Nephron (organoid): Measurements from ENCODE around the gene TLE5.

Experiments
- H3K27ac Mint-ChIP-seq, 3 experiments: 2 replicates each; pipeline ENCODE4 v1.8.0; 2020; ENCODE audit warnings: mixed read lengths in 3 of 3, mild to moderate bottlenecking in 2 of 3, moderate library complexity in 1 of 3
- H3K27me3 Mint-ChIP-seq: 2 replicates; pipeline ENCODE4 v1.8.0; 2021; ENCODE audit warnings: low read depth, mild to moderate bottlenecking, moderate library complexity, mixed read lengths
- H3K36me3 Mint-ChIP-seq: 2 replicates; pipeline ENCODE4 v1.8.0; 2020; ENCODE audit warnings: low read depth, mixed read lengths
- H3K4me1 Mint-ChIP-seq: 2 replicates; pipeline ENCODE4 v1.8.0; 2020; ENCODE audit warnings: mixed read lengths
- H3K4me3 Mint-ChIP-seq, 3 experiments: 2 replicates each; pipeline ENCODE4 v1.8.0; 2020; ENCODE audit warnings: mild to moderate bottlenecking in 3 of 3, mixed read lengths in 3 of 3, moderate library complexity in 2 of 3
- H3K9me3 Mint-ChIP-seq: 2 replicates; pipeline ENCODE4 v1.8.0; 2020; ENCODE audit warnings: mixed read lengths
- TF ChIP-seq, protein P1 (sequence below), 3 experiments: fragments of 200-600 bp; sonication (generic); IDR thresholded peaks; one replicate each; pipeline ENCODE4 v1.5.0; 2021; ENCODE audit warnings: antibody characterized with exemption in 3 of 3; ENCODE audit not compliant: unreplicated experiment in 3 of 3

TLE5 gene

DNA sequence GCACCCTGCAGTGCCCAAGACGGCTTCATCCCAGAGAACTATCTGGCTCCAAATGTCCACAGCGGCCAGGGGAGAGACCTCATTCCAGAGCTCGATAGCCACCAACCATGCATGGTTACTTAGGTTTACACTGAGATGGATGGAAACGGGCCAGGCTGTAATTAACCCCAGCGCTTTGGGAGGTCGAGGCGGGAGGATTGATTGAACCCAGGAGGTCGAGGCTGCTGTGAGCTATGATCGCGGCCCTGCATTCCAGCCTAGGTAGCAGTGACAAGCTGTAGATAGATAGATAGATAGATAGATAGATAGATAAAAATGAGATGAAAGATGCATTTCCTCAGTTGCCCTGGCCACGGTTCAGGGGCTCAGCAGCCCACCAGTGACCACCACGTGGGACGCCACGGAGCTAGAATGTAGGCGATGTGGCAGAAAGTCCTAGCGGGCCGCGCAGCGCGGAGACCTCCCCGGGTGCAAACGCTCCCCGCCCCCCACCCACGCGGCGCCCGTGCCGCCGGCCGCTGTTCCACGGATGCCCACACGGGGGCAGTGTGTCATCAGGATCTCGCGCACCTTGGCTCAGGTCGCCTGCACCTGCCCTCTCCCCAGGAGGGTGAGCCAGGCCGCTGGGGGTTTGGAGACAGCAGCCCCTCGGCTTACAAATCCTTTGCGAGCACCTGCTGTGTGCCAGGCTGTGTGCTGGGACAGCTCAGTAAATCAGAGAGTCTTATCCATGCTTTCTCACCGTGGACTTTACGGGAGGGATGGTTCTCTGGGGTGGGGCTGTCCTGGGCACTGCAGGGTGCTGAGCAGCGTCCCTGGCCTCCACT is 13.5 kb upstream of the TLE5 start:
- peak overlapping the region; percentile 53 to 63 (median 56) for H3K4me3 Mint-ChIP-seq
- no peaks in the 10 kb centered on the region for H3K36me3 Mint-ChIP-seq
- peaks cover 20% of the 10 kb centered on the region for H3K27me3 Mint-ChIP-seq
- TF ChIP-seq, protein P1, sequence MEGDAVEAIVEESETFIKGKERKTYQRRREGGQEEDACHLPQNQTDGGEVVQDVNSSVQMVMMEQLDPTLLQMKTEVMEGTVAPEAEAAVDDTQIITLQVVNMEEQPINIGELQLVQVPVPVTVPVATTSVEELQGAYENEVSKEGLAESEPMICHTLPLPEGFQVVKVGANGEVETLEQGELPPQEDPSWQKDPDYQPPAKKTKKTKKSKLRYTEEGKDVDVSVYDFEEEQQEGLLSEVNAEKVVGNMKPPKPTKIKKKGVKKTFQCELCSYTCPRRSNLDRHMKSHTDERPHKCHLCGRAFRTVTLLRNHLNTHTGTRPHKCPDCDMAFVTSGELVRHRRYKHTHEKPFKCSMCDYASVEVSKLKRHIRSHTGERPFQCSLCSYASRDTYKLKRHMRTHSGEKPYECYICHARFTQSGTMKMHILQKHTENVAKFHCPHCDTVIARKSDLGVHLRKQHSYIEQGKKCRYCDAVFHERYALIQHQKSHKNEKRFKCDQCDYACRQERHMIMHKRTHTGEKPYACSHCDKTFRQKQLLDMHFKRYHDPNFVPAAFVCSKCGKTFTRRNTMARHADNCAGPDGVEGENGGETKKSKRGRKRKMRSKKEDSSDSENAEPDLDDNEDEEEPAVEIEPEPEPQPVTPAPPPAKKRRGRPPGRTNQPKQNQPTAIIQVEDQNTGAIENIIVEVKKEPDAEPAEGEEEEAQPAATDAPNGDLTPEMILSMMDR (IDR thresholded peaks at IDR 0.05; ENCODE audit: unreplicated experiment in 3 of 3), result peak; percentile 82 to 91 (median 89)
- H3K9me3 Mint-ChIP-seq, result no peaks in the 10 kb centered on the region
- H3K4me1 Mint-ChIP-seq, result peaks cover 22% of the 10 kb centered on the region
- peak overlapping the region in 1 of 3 experiments; percentile 63 for H3K27ac Mint-ChIP-seq

DNA sequence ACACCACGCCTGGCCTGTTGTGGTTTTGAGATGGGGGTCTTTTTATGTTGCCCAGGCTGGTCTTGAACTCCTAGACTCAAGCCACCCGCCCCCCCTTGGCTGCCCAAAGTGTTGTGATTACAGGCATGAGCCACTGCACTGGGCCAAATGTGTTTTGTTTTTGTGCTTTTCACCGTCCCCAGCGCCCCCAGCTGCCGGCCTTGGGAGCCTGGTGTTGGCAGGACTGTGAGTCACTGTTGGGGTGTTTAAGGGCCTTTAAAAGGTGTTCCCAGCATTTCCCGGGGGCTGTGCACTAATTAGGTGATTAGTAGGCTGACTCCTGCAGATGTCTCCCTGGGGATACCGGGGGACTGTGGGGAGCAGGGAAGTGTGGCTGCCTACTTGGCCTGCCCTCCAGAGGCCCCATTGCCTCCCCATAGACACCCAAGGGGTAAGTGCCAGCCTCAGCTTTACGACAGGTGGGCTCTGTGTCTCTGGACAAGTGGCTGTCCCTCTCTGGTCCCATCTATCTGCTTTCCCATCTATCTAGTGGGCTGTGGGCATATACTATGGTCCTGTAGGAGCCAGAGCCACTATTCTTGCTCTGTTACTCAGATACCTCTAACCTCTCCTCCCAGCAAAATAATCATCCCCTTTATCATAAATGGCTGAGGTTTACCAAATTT is 11.8 kb upstream of the TLE5 start:
- Mint-ChIP-seq H3K27me3 (peaks cover 20% of the 10 kb centered on the region), H3K4me3 (no peak overlapping the region), H3K4me1 (peaks cover 22% of the 10 kb centered on the region), H3K9me3 (no peaks in the 10 kb centered on the region), H3K27ac (no peak overlapping the region), H3K36me3 (no peaks in the 10 kb centered on the region)
- TF ChIP-seq, protein P1 (IDR thresholded peaks at IDR 0.05; ENCODE audit: unreplicated experiment in 3 of 3), result no peak

DNA sequence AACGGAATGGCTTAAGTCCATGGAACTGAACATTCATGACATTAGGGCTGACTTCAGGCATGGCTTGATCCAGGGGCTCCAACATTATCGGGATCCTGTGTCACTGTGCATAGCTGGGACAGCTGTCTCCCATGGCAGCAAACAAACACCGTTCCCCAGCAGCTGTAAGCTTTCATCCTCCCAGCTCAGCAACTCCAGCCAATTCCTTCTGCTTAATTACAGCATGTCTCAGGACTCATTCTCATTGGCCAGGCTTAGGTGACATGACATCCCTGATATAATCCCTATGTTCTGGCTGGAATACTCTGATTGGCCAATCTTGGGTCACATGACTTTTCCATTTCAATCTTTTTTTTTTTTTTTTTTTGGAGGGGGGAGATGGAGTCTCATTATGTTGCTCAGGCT is 10.9 kb upstream of the TLE5 start:
- TF ChIP-seq, protein P1 (IDR thresholded peaks at IDR 0.05; ENCODE audit: unreplicated experiment in 3 of 3), result no peak
- Mint-ChIP-seq H3K36me3 (no peaks in the 10 kb centered on the region), H3K9me3 (no peaks in the 10 kb centered on the region), H3K27me3 (peaks cover 17% of the 10 kb centered on the region), H3K27ac (peak overlapping the region; percentile 70 to 76 (median 75)), H3K4me3 (peak overlapping the region in 1 of 3 experiments; percentile 21), H3K4me1 (peaks cover 22% of the 10 kb centered on the region)

DNA sequence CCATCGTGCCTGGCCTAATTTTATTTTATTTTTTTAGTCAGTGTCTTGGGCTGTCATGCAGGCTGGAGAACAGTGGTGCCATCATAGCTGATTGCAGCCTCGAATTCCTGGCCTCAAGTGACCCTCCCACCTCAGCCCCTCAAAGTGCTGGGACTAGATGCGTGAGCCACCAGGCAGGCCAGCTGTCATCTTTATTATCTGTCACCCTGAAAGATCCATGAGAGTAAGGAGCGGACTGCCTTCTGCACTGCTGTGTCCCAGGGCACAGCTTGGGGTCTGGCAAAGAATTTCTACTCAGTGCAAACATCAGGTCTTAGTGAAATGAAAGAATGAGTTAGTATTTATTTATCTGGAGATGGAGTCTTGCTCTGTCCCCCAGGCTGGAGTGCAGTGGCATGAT is 9.5 kb upstream of the TLE5 start:
- H3K27me3 Mint-ChIP-seq, result peaks cover 19% of the 10 kb centered on the region
- TF ChIP-seq, protein P1 (IDR thresholded peaks at IDR 0.05; ENCODE audit: unreplicated experiment in 3 of 3), result no peak
- H3K36me3 Mint-ChIP-seq, result no peaks in the 10 kb centered on the region

DNA sequence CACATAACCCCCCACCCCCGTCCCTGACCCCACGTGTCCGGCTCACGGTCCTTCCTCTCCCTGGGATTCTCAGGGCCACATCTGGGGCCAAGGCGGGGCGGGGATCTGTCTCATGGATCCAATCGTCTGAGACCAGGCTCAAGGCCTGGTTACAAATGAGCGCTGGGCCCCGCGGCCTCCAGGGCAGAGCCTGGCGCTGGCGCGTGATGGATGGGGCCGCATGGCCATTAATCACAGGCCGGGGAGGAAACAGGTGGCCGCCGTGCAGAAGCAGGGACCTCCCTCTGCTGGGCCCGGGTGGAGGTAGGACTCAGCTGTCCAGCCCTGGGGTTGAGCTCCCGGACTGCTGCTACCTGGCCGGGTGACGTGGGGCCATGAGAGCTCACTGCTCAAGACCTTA is 5.8 kb upstream of the TLE5 start:
- TF ChIP-seq, protein P1 (IDR thresholded peaks at IDR 0.05; ENCODE audit: unreplicated experiment in 3 of 3), result no peak
- H3K27me3 Mint-ChIP-seq, result peaks cover 27% of the 10 kb centered on the region
- H3K36me3 Mint-ChIP-seq, result no peaks in the 10 kb centered on the region
- H3K4me1 Mint-ChIP-seq, result peaks cover 18% of the 10 kb centered on the region
- H3K9me3 Mint-ChIP-seq, result no peaks in the 10 kb centered on the region
- H3K4me3 Mint-ChIP-seq, result no peak overlapping the region
- H3K27ac Mint-ChIP-seq, result peak overlapping the region in 2 of 3 experiments; percentile 34 to 48

More for the DNA sequence above, 9.5 kb upstream of the TLE5 start:
- H3K27ac Mint-ChIP-seq, result peak overlapping the region; percentile 64 to 81 (median 77)
- peaks cover 30% of the 10 kb centered on the region for H3K4me1 Mint-ChIP-seq
- H3K4me3 Mint-ChIP-seq, result peak overlapping the region in 1 of 3 experiments; percentile 41
- H3K9me3 Mint-ChIP-seq, result no peaks in the 10 kb centered on the region
